Prostate gland (tissue), 2 donors: ENCODE data around the gene IL5. TPM values are rescaled to one million over a fixed set of nuclear protein-coding genes. Genes with fewer than 3 reads are reported as not detected.
"Not testable (repeated sequence)": the region's sequence is repeated elsewhere in the genome, so short reads cannot be mapped to it uniquely, and the experiment has no call there.

Source experiments
- DNase-seq: peaks from one replicate; pipeline ENCODE4 v3.0.0-alpha.2; 2019; ENCODE audit warnings: low spot score
- H3K27ac ChIP-seq, 2 donors: fragments of 200-600 bp; sonication (generic); 2 replicates each; pipeline ENCODE4 v1.5.1; 2017 to 2019
- H3K27me3 ChIP-seq: fragments of 200-600 bp; sonication (generic); replicated peaks from 2 replicates; pipeline ENCODE4 v1.5.1; 2019; ENCODE audit not compliant: insufficient read depth
- H3K36me3 ChIP-seq, 2 donors: fragments of 200-600 bp; sonication (generic); 1 replicate in 1 of 2; 2 replicates in 1 of 2; pipeline versions ENCODE4 v1.5.1 to v1.8.1; 2017 to 2019
- H3K4me1 ChIP-seq: fragments of 200-600 bp; sonication (generic); replicated peaks from 2 replicates; pipeline ENCODE4 v1.5.1; 2019
- H3K4me3 ChIP-seq, 2 donors: fragments of 200-600 bp; sonication (generic); 2 replicates each; pipeline ENCODE4 v1.5.1; 2017 to 2019
- H3K9me3 ChIP-seq: fragments of 200-600 bp; sonication (generic); 2 replicates; pipeline ENCODE4 v1.5.1; 2017
- CTCF ChIP-seq, 4 experiments: fragments of 200-600 bp in 2 of 4; fragments of 450-650 bp in 2 of 4; sonication (generic) in 2 of 4; IDR thresholded peaks; 1 replicate in 3 of 4; 2 replicates in 1 of 4; pipeline ENCODE4 v1.5.1; 2016 to 2019; ENCODE audit warnings: antibody characterized with exemption in 4 of 4, mild to moderate bottlenecking in 2 of 4, moderate library complexity in 2 of 4
- POLR2A ChIP-seq: fragments of 450-650 bp; IDR thresholded peaks from one replicate; pipeline ENCODE4 v1.6.1; 2016; ENCODE audit warnings: antibody characterized with exemption, mild to moderate bottlenecking
- POLR2AphosphoS5 ChIP-seq: sonication (generic); formaldehyde crosslinking; IDR thresholded peaks from one replicate; pipeline ENCODE4 v1.6.1; 2017; ENCODE audit warnings: antibody characterized with exemption
- WGBS: methylation state at CpG from one replicate; pipeline ENCODE4 v1.1.5; 2018; 5-methylcytosine and 5-hydroxymethylcytosine counted together
- intact Hi-C: fragments of 100-400 bp; cut with DNase I; formaldehyde crosslinking; loops from one replicate; pipeline ENCODE4 v1.14.2; 2022
- total RNA-seq, 2 donors: library from RNA; depleted of rRNA; stranded (reverse); fragments of >200 nt; gene quantifications; one replicate each; pipeline ENCODE4 v1.1.0, GENCODE V29; 2016

The IL5 gene
- total RNA-seq, 2 donors from 2014 or later, result not detected

- Histone ChIP-seq H3K4me1 (no peaks in the 10 kb centered on the region), H3K27me3 (no peaks in the 10 kb centered on the region), H3K4me3 (no peak overlapping the region), H3K36me3 (no peaks in the 10 kb centered on the region), H3K9me3 (no peaks in the 10 kb centered on the region), H3K27ac (no peak overlapping the region)
- no peak for TF ChIP-seq POLR2AphosphoS5
- TF ChIP-seq CTCF (IDR thresholded peaks at IDR 0.05), result no peak
- no peak for TF ChIP-seq POLR2A
- intact Hi-C loops, result loop anchor here (10.0 kb wide), 1 partner anchor 299 kb away; no protein-coding TSS in a partner anchor
- no peak for DNase-seq
These were observed 18.0 kb downstream of the IL5 start for GRCh38 chr5:132525299-132525724.

GRCh38 chr5:132524877-132525276, 18.4 kb downstream of the IL5 start:
- intact Hi-C loops, result loop anchor here (10.0 kb wide), 1 partner anchor 300 kb away; no protein-coding TSS in a partner anchor
- not testable (repeated sequence) for H3K27ac ChIP-seq, H3K4me3 ChIP-seq, DNase-seq, H3K9me3 ChIP-seq, H3K4me1 ChIP-seq, H3K36me3 ChIP-seq, H3K27me3 ChIP-seq
- WGBS, result 87% methylated on average over 5 of the region's 5 CpGs

- H3K4me3 ChIP-seq, H3K36me3 ChIP-seq, DNase-seq, H3K27ac ChIP-seq, H3K4me1 ChIP-seq, H3K27me3 ChIP-seq, H3K9me3 ChIP-seq: not testable (repeated sequence)
- intact Hi-C loops, result loop anchor here (10.0 kb wide), 1 partner anchor 303 kb away; no protein-coding TSS in a partner anchor
- 100% methylated on average over 1 of the region's 1 CpG for WGBS
These were observed 21.3 kb downstream of the IL5 start for GRCh38 chr5:132522067-132522466.

- DNase-seq, H3K9me3 ChIP-seq, H3K4me3 ChIP-seq, H3K4me1 ChIP-seq, intact Hi-C loops, H3K36me3 ChIP-seq, H3K27me3 ChIP-seq, H3K27ac ChIP-seq: not testable (repeated sequence)
- 93% methylated on average over 8 of the region's 25 CpGs for WGBS
These were observed 29.5 kb downstream of the IL5 start for GRCh38 chr5:132513618-132514336.

- DNase-seq, result no peak
- Histone ChIP-seq H3K27me3 (no peaks in the 10 kb centered on the region), H3K4me3 (no peak overlapping the region), H3K4me1 (peaks cover 2% of the 10 kb centered on the region), H3K9me3 (no peaks in the 10 kb centered on the region), H3K36me3 (no peaks in the 10 kb centered on the region), H3K27ac (no peak overlapping the region)
- intact Hi-C loops, result no loop called here
- TF ChIP-seq POLR2AphosphoS5, result no peak
- no peak for TF ChIP-seq POLR2A
- TF ChIP-seq CTCF (IDR thresholded peaks at IDR 0.05), result no peak
These were observed 33.2 kb downstream of the IL5 start for GRCh38 chr5:132510076-132510475.

GRCh38 chr5:132506094-132506692, 37.1 kb downstream of the IL5 start:
- no peak for DNase-seq
- WGBS, result 26% methylated on average over 1 of the region's 1 CpG
- H3K9me3 ChIP-seq, result no peaks in the 10 kb centered on the region
- H3K36me3 ChIP-seq, result no peaks in the 10 kb centered on the region
- H3K27ac ChIP-seq, result no peak overlapping the region
- H3K27me3 ChIP-seq, result no peaks in the 10 kb centered on the region
- peaks cover 2% of the 10 kb centered on the region for H3K4me1 ChIP-seq
- TF ChIP-seq POLR2A (no peak), CTCF (IDR thresholded peaks at IDR 0.05) (peak in 3 of 4 experiments; percentile 23 to 43 (median 39)), POLR2AphosphoS5 (peak; percentile 43)
- no peak overlapping the region for H3K4me3 ChIP-seq
- intact Hi-C loops, result no loop called here
